RPMI8226 (cell line): Measurements from ENCODE around the gene KEAP1.
"Not testable (repeated sequence)": the region's sequence is repeated elsewhere in the genome, so short reads cannot be mapped to it uniquely, and the experiment has no call there.

ENCODE experiments used
- DNase-seq: peaks from one replicate; pipeline ENCODE4 v3.0.0-alpha.2; 2015

The KEAP1 gene

GRCh38 chr19:10503002-10503789, at the start of gene KEAP1:
Gene KEAP1, minus strand, starts transcription at chr19:10503356. Its CDS starts 3,323 bp downstream, at chr19:10500033.
- DNase-seq = peak; percentile 67

- no peak for DNase-seq
Measured at GRCh38 chr19:10552510-10553053, 49.4 kb upstream of the KEAP1 start.

GRCh38 chr19:10551698-10552301, 48.6 kb upstream of the KEAP1 start:
- peak; percentile 67 for DNase-seq

- DNase-seq = not testable (repeated sequence)
Measured at GRCh38 chr19:10551006-10551405, 47.9 kb upstream of the KEAP1 start.

GRCh38 chr19:10550336-10550735, 47.2 kb upstream of the KEAP1 start:
- DNase-seq = no peak

GRCh38 chr19:10549733-10550132, 46.6 kb upstream of the KEAP1 start:
- DNase-seq = no peak

GRCh38 chr19:10548746-10549276, 45.7 kb upstream of the KEAP1 start:
- DNase-seq = no peak

GRCh38 chr19:10546817-10547216, 43.7 kb upstream of the KEAP1 start:
- DNase-seq = no peak

- DNase-seq = peak; percentile 49
Measured at GRCh38 chr19:10544753-10545251, 41.6 kb upstream of the KEAP1 start.

GRCh38 chr19:10544242-10544752, 41.1 kb upstream of the KEAP1 start:
- DNase-seq = peak; percentile 47

GRCh38 chr19:10543420-10544241, 40.5 kb upstream of the KEAP1 start, which contains the start of gene ATG4D:
Gene ATG4D, plus strand, starts transcription at chr19:10543904. Its CDS starts 187 bp downstream, at chr19:10544091.
- peak; percentile 98 for DNase-seq

- no peak for DNase-seq
Measured at GRCh38 chr19:10543059-10543419, 39.9 kb upstream of the KEAP1 start.

- not testable (repeated sequence) for DNase-seq
Measured at GRCh38 chr19:10539016-10539415, 35.9 kb upstream of the KEAP1 start.

GRCh38 chr19:10538204-10538983, 35.2 kb upstream of the KEAP1 start:
- DNase-seq = no peak

GRCh38 chr19:10537668-10538067, 34.5 kb upstream of the KEAP1 start:
- no peak for DNase-seq

- DNase-seq = no peak
Measured at GRCh38 chr19:10535613-10536012, 32.5 kb upstream of the KEAP1 start.

- no peak for DNase-seq
Measured at GRCh38 chr19:10533646-10534386, 30.7 kb upstream of the KEAP1 start.

- no peak for DNase-seq
Measured at GRCh38 chr19:10532457-10532856, 29.3 kb upstream of the KEAP1 start.

- DNase-seq = not testable (repeated sequence)
Measured at GRCh38 chr19:10526887-10527286, 23.7 kb upstream of the KEAP1 start.

- DNase-seq = no peak
Measured at GRCh38 chr19:10525636-10526035, 22.5 kb upstream of the KEAP1 start.

GRCh38 chr19:10523135-10523636, 20.0 kb upstream of the KEAP1 start:
- DNase-seq = no peak
